Osteoblast (primary cell): ENCODE data around the gene B3GNT4. TPM values are rescaled to one million over a fixed set of nuclear protein-coding genes. Genes with fewer than 3 reads are reported as not detected.

Source experiments
- DNase-seq: peaks from one replicate; pipeline ENCODE4 v3.0.0; 2011; ENCODE audit warnings: low spot score, mixed read lengths; ENCODE audit not compliant: insufficient read length; ENCODE audit errors: missing footprints
- H2AFZ ChIP-seq: 2 replicates; pipeline ENCODE4 v1.6.0; 2011; ENCODE audit warnings: mild to moderate bottlenecking, low read length
- H3K27ac ChIP-seq: 2 replicates; pipeline ENCODE4 v1.5.1; 2011; ENCODE audit warnings: mild to moderate bottlenecking, low read depth, low read length, moderate library complexity
- H3K27me3 ChIP-seq: 2 replicates; pipeline ENCODE4 v1.6.0; 2012; ENCODE audit warnings: mild to moderate bottlenecking, control low read depth, inconsistent platforms, low read length, moderate library complexity; ENCODE audit not compliant: insufficient read depth
- H3K36me3 ChIP-seq: 2 replicates; pipeline ENCODE4 v1.5.1; 2011; ENCODE audit warnings: mild to moderate bottlenecking, low read length, control low read depth, moderate library complexity; ENCODE audit not compliant: insufficient read depth
- H3K4me1 ChIP-seq: 2 replicates; pipeline ENCODE4 v1.5.1; 2011; ENCODE audit warnings: mild to moderate bottlenecking, low read length, control low read depth, moderate library complexity; ENCODE audit not compliant: insufficient read depth
- H3K4me2 ChIP-seq: 2 replicates; pipeline ENCODE4 v1.6.0; 2011; ENCODE audit warnings: mild to moderate bottlenecking, low read length; ENCODE audit not compliant: insufficient read depth
- H3K4me3 ChIP-seq: fragments of 200-600 bp; sonication (generic); 3 replicates; pipeline ENCODE4 v1.5.1; 2012; ENCODE audit warnings: mild to moderate bottlenecking, low read length, inconsistent platforms; ENCODE audit not compliant: insufficient read depth
- H3K79me2 ChIP-seq: 2 replicates; pipeline ENCODE4 v1.6.0; 2012; ENCODE audit warnings: mild to moderate bottlenecking, low read length, control low read depth, inconsistent platforms; ENCODE audit not compliant: insufficient read depth
- H3K9me3 ChIP-seq: 2 replicates; pipeline ENCODE4 v1.5.1; 2011; ENCODE audit warnings: low read depth, low read length, control low read depth
- H4K20me1 ChIP-seq: 2 replicates; pipeline ENCODE4 v1.6.0; 2012; ENCODE audit warnings: mild to moderate bottlenecking, low read length, control low read depth; ENCODE audit not compliant: insufficient read depth
- CTCF ChIP-seq: IDR thresholded peaks from 2 replicates; pipeline ENCODE4 v1.5.1; 2011; ENCODE audit warnings: mild to moderate bottlenecking, low read depth, low read length, moderate library complexity; ENCODE audit errors: extremely low read depth
- total RNA-seq: library from RNA; depleted of rRNA; stranded (reverse); fragments of >200 nt; gene quantifications from 2 replicates; pipeline ENCODE4 v1.2.3, GENCODE V29; 2012

Gene B3GNT4
- total RNA-seq, 1 donor: not detected

- Histone ChIP-seq H3K4me2 (no peak overlapping the region), H3K27me3 (peaks cover 10% of the 10 kb centered on the region), H3K4me1 (no peaks in the 10 kb centered on the region), H3K27ac (no peak overlapping the region), H2AFZ (no peak overlapping the region), H3K4me3 (no peak overlapping the region), H4K20me1 (no peaks in the 10 kb centered on the region), H3K36me3 (no peaks in the 10 kb centered on the region), H3K9me3 (no peaks in the 10 kb centered on the region), H3K79me2 (no peaks in the 10 kb centered on the region)
- TF ChIP-seq CTCF: no peak
- no peak for DNase-seq
Observed at GRCh38 chr12:122167356-122167925, 36.1 kb upstream of the B3GNT4 start.

- no peaks in the 10 kb centered on the region for H3K79me2 ChIP-seq
- H3K9me3 ChIP-seq: no peaks in the 10 kb centered on the region
- no peak for TF ChIP-seq CTCF
- no peaks in the 10 kb centered on the region for H3K36me3 ChIP-seq
- no peak overlapping the region for H3K27ac ChIP-seq
- H3K27me3 ChIP-seq: peaks cover 14% of the 10 kb centered on the region
- H3K4me3 ChIP-seq: no peak overlapping the region
- no peaks in the 10 kb centered on the region for H3K4me1 ChIP-seq
- no peak overlapping the region for H3K4me2 ChIP-seq
- no peak overlapping the region for H2AFZ ChIP-seq
- H4K20me1 ChIP-seq: no peaks in the 10 kb centered on the region
- no peak for DNase-seq
Observed at GRCh38 chr12:122168492-122168891, 35.0 kb upstream of the B3GNT4 start.

- no peak overlapping the region for H3K27ac ChIP-seq
- H2AFZ ChIP-seq: no peak overlapping the region
- no peak overlapping the region for H3K4me2 ChIP-seq
- no peak overlapping the region for H3K4me3 ChIP-seq
- DNase-seq: no peak
- no peaks in the 10 kb centered on the region for H3K9me3 ChIP-seq
- no peak for TF ChIP-seq CTCF
- H4K20me1 ChIP-seq: no peaks in the 10 kb centered on the region
- H3K36me3 ChIP-seq: no peaks in the 10 kb centered on the region
- no peaks in the 10 kb centered on the region for H3K4me1 ChIP-seq
- no peaks in the 10 kb centered on the region for H3K79me2 ChIP-seq
- peaks cover 10% of the 10 kb centered on the region for H3K27me3 ChIP-seq
Observed at GRCh38 chr12:122171399-122171798, 32.1 kb upstream of the B3GNT4 start.

GRCh38 chr12:122172262-122172939 lies 31.1 kb upstream of the B3GNT4 start:
- TF ChIP-seq CTCF: no peak
- Histone ChIP-seq H3K4me1 (no peaks in the 10 kb centered on the region), H3K4me2 (no peak overlapping the region), H3K27me3 (peaks cover 10% of the 10 kb centered on the region), H2AFZ (no peak overlapping the region), H3K27ac (no peak overlapping the region), H3K79me2 (no peaks in the 10 kb centered on the region), H3K4me3 (no peak overlapping the region), H3K36me3 (no peaks in the 10 kb centered on the region), H3K9me3 (no peaks in the 10 kb centered on the region), H4K20me1 (no peaks in the 10 kb centered on the region)
- no peak for DNase-seq
